HG03103 (cell line): ENCODE results near the gene OR4D1.

Experiments used
- ATAC-seq: cut with Tn5 transposase; IDR thresholded peaks from one replicate; pipeline ENCODE4 v1.9.1; 2021; ENCODE audit warnings: low read depth; ENCODE audit not compliant: unreplicated experiment

The OR4D1 gene

GRCh38 chr17:58191241-58191896 lies 43.2 kb downstream of the OR4D1 start:
- ATAC-seq = no peak

- ATAC-seq = no peak
Measured at GRCh38 chr17:58192612-58193011, 44.4 kb downstream of the OR4D1 start, which contains the start of gene EPX. Gene EPX (plus strand): TSS chr17:58192726. CDS start chr17:58192847, 121 bp downstream.

- no peak for ATAC-seq
Measured at GRCh38 chr17:58193641-58194255, 45.6 kb downstream of the OR4D1 start.

GRCh38 chr17:58195518-58196123 lies 47.4 kb downstream of the OR4D1 start:
- ATAC-seq = no peak

- no peak for ATAC-seq
Measured at GRCh38 chr17:58196610-58197009, 48.4 kb downstream of the OR4D1 start.

GRCh38 chr17:58200024-58200633 lies 51.9 kb downstream of the OR4D1 start:
- no peak for ATAC-seq

- no peak for ATAC-seq
Measured at GRCh38 chr17:58202859-58203258, 54.7 kb downstream of the OR4D1 start.

- ATAC-seq = no peak
Measured at GRCh38 chr17:58204796-58205195, 56.6 kb downstream of the OR4D1 start.

- no peak for ATAC-seq
Measured at GRCh38 chr17:58205936-58206335, 57.8 kb downstream of the OR4D1 start.

- ATAC-seq = no peak
Measured at GRCh38 chr17:58207451-58207850, 59.3 kb downstream of the OR4D1 start.

GRCh38 chr17:58208344-58208743 lies 60.2 kb downstream of the OR4D1 start:
- ATAC-seq = no peak
